ENCODE data around the gene GNAS-AS1. TPM values are rescaled to one million over a fixed set of nuclear protein-coding genes. Genes with fewer than 3 reads are reported as not detected.

The GNAS-AS1 gene
- total and polyA plus RNA-seq, 10 of the 15 experiments (the other 5 are each of a cell fraction or from before 2014, with no cell fraction given) = 0.06 to 2.7 (median 1.2) TPM

DNA sequence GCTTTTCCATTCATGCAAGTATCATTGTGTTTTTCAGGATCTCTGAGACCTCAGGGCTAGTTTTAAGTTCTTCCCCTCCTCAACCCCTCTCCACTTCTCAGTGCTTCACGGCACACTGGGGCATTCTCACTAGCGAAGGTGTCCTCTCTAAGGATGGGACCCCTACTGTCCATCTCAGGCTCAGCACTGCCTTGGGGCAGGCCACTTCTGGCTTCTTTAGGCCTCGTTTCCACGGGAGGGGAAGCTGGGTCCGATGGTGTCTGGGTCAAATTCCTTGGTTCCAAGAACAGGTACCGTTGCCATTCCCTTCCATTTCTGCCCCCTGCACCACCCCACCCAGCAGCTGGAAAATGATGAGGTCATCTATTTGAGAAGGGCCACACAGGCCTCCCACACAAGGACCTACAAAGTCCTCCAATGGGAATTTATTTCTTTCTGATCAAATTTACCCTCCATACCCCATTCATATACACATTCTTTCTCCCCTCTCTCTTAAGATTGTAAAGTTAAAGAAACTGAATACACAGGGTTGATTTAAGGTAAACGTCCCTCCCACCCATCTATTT, 19.0 kb upstream of the GNAS-AS1 start:
- CTCF ChIA-PET = interaction anchor here (0.6 to 3.6 kb wide), 30 partner anchors 10 to 630 kb away, joined by 3 to 36 read pairs (median 4); partner anchors contain the start of genes ATP5F1E and GNAS
- intact Hi-C loops (cut with micrococcal nuclease; ENCODE audit: unreplicated experiment) = loop anchor here (1.0 to 5.0 kb wide), 3 partner anchors 17 to 338 kb away; partner anchors contain the start of gene NELFCD
- in situ Hi-C loops (cut with MboI) = loop anchor here (5.0 to 10.0 kb wide), 2 partner anchors 338 to 625 kb away; no protein-coding TSS in a partner anchor

More for the DNA sequence above, 19.0 kb upstream of the GNAS-AS1 start:
- DNase-seq (ENCODE audit: low read depth, low spot score) (no peak), FAIRE-seq (no peak), ATAC-seq (no peak)
- no peak overlapping the region for H3K4me3 ChIP-seq
- ChIA-PET RAD21 (ENCODE audit: unreplicated experiment) (interaction anchor here (0.6 to 2.1 kb wide), 12 partner anchors 14 to 354 kb away, joined by 3 to 18 read pairs (median 4); partner anchors contain the start of gene ATP5F1E), POLR2A (no interaction called here), SMC1A (ENCODE audit: uncharacterized antibody, unreplicated experiment) (interaction anchor here (0.6 to 3.0 kb wide), 20 partner anchors 10 to 352 kb away, joined by 3 to 20 read pairs (median 3); partner anchors contain the start of gene ATP5F1E)
- H3K9me3 ChIP-seq (replicated peaks; ENCODE audit: control insufficient read depth, insufficient read depth, low read length) = no peaks in the 10 kb centered on the region
- H3K27me3 ChIP-seq (replicated peaks in 1 of 2; ENCODE audit: control insufficient read depth in 2 of 2, insufficient read depth in 2 of 2, low read length in 1 of 2) = no peaks in the 10 kb centered on the region
- no peak overlapping the region for H3K9ac ChIP-seq (ENCODE audit: control insufficient read depth, insufficient read depth, low read length)
- no peak overlapping the region for H3K27ac ChIP-seq (ENCODE audit: control insufficient read depth, insufficient read depth)
- TF ChIP-seq RBBP5 (conservative IDR thresholded peaks at IDR 0.05) = no peak
- TF ChIP-seq RAD51 (IDR thresholded peaks at IDR 0.05) = no peak
- TF ChIP-seq, protein P1, sequence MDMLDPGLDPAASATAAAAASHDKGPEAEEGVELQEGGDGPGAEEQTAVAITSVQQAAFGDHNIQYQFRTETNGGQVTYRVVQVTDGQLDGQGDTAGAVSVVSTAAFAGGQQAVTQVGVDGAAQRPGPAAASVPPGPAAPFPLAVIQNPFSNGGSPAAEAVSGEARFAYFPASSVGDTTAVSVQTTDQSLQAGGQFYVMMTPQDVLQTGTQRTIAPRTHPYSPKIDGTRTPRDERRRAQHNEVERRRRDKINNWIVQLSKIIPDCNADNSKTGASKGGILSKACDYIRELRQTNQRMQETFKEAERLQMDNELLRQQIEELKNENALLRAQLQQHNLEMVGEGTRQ (IDR thresholded peaks at IDR 0.05; ENCODE audit: borderline replicate concordance, low read depth, low read length) = no peak
- TF ChIP-seq CREB1 (IDR thresholded peaks at IDR 0.05; ENCODE audit: low read depth) = no peak
- TF ChIP-seq, protein P2, sequence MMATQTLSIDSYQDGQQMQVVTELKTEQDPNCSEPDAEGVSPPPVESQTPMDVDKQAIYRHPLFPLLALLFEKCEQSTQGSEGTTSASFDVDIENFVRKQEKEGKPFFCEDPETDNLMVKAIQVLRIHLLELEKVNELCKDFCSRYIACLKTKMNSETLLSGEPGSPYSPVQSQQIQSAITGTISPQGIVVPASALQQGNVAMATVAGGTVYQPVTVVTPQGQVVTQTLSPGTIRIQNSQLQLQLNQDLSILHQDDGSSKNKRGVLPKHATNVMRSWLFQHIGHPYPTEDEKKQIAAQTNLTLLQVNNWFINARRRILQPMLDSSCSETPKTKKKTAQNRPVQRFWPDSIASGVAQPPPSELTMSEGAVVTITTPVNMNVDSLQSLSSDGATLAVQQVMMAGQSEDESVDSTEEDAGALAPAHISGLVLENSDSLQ (IDR thresholded peaks at IDR 0.05) = no peak
- TF ChIP-seq ATF7 (IDR thresholded peaks at IDR 0.05; ENCODE audit: low read depth) = peak; percentile 12; the same call in 1 of the 2 replicates
- no TSS peak for BruUV-seq (replicated peaks)
- peaks cover 10% of the 10 kb centered on the region for H3K4me1 ChIP-seq (ENCODE audit: control insufficient read depth, insufficient read depth, low read length)
- no peak overlapping the region for H3K4me2 ChIP-seq (ENCODE audit: control insufficient read depth, insufficient read depth)
- no peaks in the 10 kb centered on the region for H4K20me1 ChIP-seq (ENCODE audit: control insufficient read depth, insufficient read depth)
- 69% methylated on average over 7 of the region's 7 CpGs for WGBS (ENCODE audit: insufficient coverage, insufficient replicate concordance, low lambda C conversion rate, missing lambda C conversion rate)
- H3K79me2 ChIP-seq (ENCODE audit: control insufficient read depth, insufficient read depth, low read length) = no peaks in the 10 kb centered on the region
- H2AFZ ChIP-seq (ENCODE audit: control insufficient read depth, low read depth, low read length) = no peak overlapping the region
- H3K36me3 ChIP-seq (ENCODE audit: control insufficient read depth in 2 of 2, insufficient read depth in 2 of 2, low read length in 1 of 2) = no peaks in the 10 kb centered on the region
